Activated B cell treated with CpG ODN at 0.5 μM for 24 hours (primary cell): Measurements from ENCODE around the gene PTPN1. TPM values are rescaled to one million over a fixed set of nuclear protein-coding genes. Genes with fewer than 3 reads are reported as not detected.

Source experiments
- ATAC-seq: fragments of 200-7000 bp; cut with Tn5 transposase; one replicate; pipeline ENCODE4 v1.10.0; 2021; ENCODE audit warnings: low read depth, mild to moderate bottlenecking, moderate library complexity
- CTCF ChIA-PET: fragments of 350-600 bp; sonication (Branson Sonifier 250); formaldehyde crosslinking; loops from one replicate; lab custom pipeline; 2021; ENCODE audit warnings: antibody characterized with exemption; lab: Charles Lee
- POLR2A ChIA-PET: fragments of 350-600 bp; sonication (Branson Sonifier 250); formaldehyde crosslinking; loops from one replicate; lab custom pipeline; 2021; ENCODE audit warnings: antibody characterized with exemption; lab: Charles Lee
- DNase-seq: peaks from one replicate; pipeline ENCODE4 v3.0.0; 2022
- H3K27ac Mint-ChIP-seq: one replicate; pipeline ENCODE4 v1.8.0; 2020; ENCODE audit warnings: mixed read lengths
- H3K27me3 Mint-ChIP-seq: one replicate; pipeline ENCODE4 v1.8.0; 2021; ENCODE audit warnings: mixed read lengths
- H3K36me3 Mint-ChIP-seq: one replicate; pipeline ENCODE4 v1.8.0; 2021; ENCODE audit warnings: low read depth, mixed read lengths
- H3K4me1 Mint-ChIP-seq: one replicate; pipeline ENCODE4 v1.8.0; 2021; ENCODE audit warnings: mixed read lengths
- H3K4me3 Mint-ChIP-seq: one replicate; pipeline ENCODE4 v1.8.0; 2020; ENCODE audit warnings: mild to moderate bottlenecking, mixed read lengths
- H3K9me3 Mint-ChIP-seq: one replicate; pipeline ENCODE4 v1.8.0; 2020; ENCODE audit warnings: mixed read lengths
- CTCF ChIP-seq: fragments of 200-600 bp; IDR thresholded peaks from one replicate; pipeline ENCODE4 v1.8.0; 2022; ENCODE audit warnings: antibody characterized with exemption, mild to moderate bottlenecking
- intact Hi-C: fragments of 100-400 bp; cut with micrococcal nuclease; formaldehyde crosslinking; loops from one replicate; pipeline ENCODE4 v1.15.1; 2024
- total RNA-seq: library from RNA; stranded (reverse); gene quantifications from 2 replicates; pipeline ENCODE4 v1.2.3, GENCODE V29; 2022

Gene PTPN1
- total RNA-seq, 1 donor from 2014 or later = 227 TPM

GRCh38 chr20:50554694-50555579 lies 44.8 kb downstream of the PTPN1 start:
- CTCF ChIA-PET = interaction anchor here (1.0 to 1.4 kb wide), 2 partner anchors 9 to 14 kb away, joined by 3 to 4 read pairs; no protein-coding TSS in a partner anchor

DNA sequence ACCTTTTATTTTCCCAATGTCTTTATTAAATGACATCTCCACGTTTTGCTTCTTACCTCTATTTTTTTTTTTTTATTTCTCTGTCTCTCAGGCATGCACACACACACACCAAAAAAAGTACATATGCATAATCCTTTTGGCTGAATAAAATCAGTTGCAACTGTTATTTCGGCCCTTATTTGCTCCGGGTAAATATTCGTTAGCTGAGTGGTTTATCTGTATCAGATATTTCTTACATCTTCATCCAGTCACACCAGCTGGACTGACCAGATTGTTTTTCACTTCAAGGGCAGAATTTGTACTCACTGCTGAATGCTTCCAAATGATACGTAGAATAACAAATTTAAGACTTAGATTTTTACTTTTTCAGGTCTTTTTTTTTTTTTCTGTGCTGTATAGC lies 45.5 kb downstream of the PTPN1 start:
- H3K36me3 Mint-ChIP-seq = peaks cover 50% of the 10 kb centered on the region
- no peaks in the 10 kb centered on the region for H3K27me3 Mint-ChIP-seq
- peaks cover 38% of the 10 kb centered on the region for H3K4me1 Mint-ChIP-seq
- intact Hi-C loops = no loop called here
- no peak for ATAC-seq
- no peak for DNase-seq
- ChIA-PET POLR2A (interaction anchor here (0.6 to 61.9 kb wide), 2 partner anchors 18 to 41 kb away, joined by 3 to 1679 read pairs; partner anchors contain the start of gene PTPN1), CTCF (interaction anchor here (0.6 kb wide), 1 partner anchor 49 kb away, joined by 3 read pairs; no protein-coding TSS in a partner anchor)
- H3K4me3 Mint-ChIP-seq = no peak overlapping the region
- peak overlapping the region; percentile 32 for H3K27ac Mint-ChIP-seq
- no peak for TF ChIP-seq CTCF
- H3K9me3 Mint-ChIP-seq = no peaks in the 10 kb centered on the region

More at GRCh38 chr20:50554694-50555579, 44.8 kb downstream of the PTPN1 start:
- peak; percentile 29 for ATAC-seq
- Mint-ChIP-seq H3K27ac (no peak overlapping the region), H3K9me3 (no peaks in the 10 kb centered on the region), H3K4me1 (peaks cover 36% of the 10 kb centered on the region), H3K36me3 (peaks cover 57% of the 10 kb centered on the region), H3K4me3 (no peak overlapping the region), H3K27me3 (no peaks in the 10 kb centered on the region)
- DNase-seq = no peak
- no peak for TF ChIP-seq CTCF
- intact Hi-C loops = no loop called here
- POLR2A ChIA-PET = interaction anchor here (1.7 to 61.9 kb wide), 3 partner anchors 13 to 41 kb away, joined by 6 to 1679 read pairs (median 7); partner anchors contain the start of gene PTPN1

DNA sequence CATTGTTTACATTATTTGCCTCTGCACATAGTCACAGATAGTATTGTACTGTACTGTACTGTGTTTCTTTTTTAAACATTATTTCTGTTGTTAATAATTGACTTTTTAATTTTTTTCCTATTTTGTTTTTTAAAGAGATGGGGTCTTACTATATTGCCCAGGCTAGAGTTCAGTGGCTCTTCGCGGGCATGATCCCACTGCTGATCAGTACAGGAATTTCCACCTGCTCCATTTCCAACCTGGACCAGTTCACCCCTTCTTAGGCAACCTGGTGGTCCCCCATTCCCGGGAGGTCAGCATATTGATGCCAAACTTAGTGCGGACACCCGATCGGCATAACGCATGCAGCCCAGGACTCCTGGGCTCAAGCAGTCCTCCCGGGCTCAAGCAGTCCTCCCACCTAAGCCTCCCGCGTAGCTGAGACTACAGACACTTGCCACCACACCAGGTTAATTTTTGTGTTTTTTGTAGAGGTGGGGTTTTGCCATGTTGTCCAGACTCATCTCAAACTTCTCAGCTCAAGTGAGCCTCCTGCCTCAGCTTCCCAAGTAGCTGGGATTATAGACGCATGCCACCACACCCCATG lies 47.5 kb downstream of the PTPN1 start:
- no peak for TF ChIP-seq CTCF
- Mint-ChIP-seq H3K9me3 (no peaks in the 10 kb centered on the region), H3K4me1 (peaks cover 56% of the 10 kb centered on the region), H3K4me3 (no peak overlapping the region), H3K27me3 (no peaks in the 10 kb centered on the region), H3K36me3 (peaks cover 55% of the 10 kb centered on the region), H3K27ac (no peak overlapping the region)
- ChIA-PET CTCF (interaction anchor here (2.0 kb wide), 1 partner anchor 53 kb away, joined by 6 read pairs; no protein-coding TSS in a partner anchor), POLR2A (interaction anchor here (61.9 kb wide), 1 partner anchor 43 kb away, joined by 1679 read pairs; the partner anchor contains the start of gene PTPN1)
- no peak for ATAC-seq
- intact Hi-C loops = no loop called here
- DNase-seq = no peak

GRCh38 chr20:50558483-50558925 lies 48.3 kb downstream of the PTPN1 start:
- no peak for ATAC-seq

More at GRCh38 chr20:50558483-50558925, 48.3 kb downstream of the PTPN1 start:
- intact Hi-C loops = no loop called here
- H3K27me3 Mint-ChIP-seq = no peaks in the 10 kb centered on the region
- H3K27ac Mint-ChIP-seq = no peak overlapping the region
- H3K4me1 Mint-ChIP-seq = peaks cover 61% of the 10 kb centered on the region
- ChIA-PET CTCF (interaction anchor here (2.0 kb wide), 1 partner anchor 54 kb away, joined by 6 read pairs; no protein-coding TSS in a partner anchor), POLR2A (interaction anchor here (61.9 kb wide), 1 partner anchor 44 kb away, joined by 1679 read pairs; the partner anchor contains the start of gene PTPN1)
- no peak for TF ChIP-seq CTCF
- H3K9me3 Mint-ChIP-seq = no peaks in the 10 kb centered on the region
- H3K36me3 Mint-ChIP-seq = peaks cover 63% of the 10 kb centered on the region
- DNase-seq = no peak
- no peak overlapping the region for H3K4me3 Mint-ChIP-seq
